Ascending aorta (tissue), 2 donors: ENCODE results near the gene BET1L. TPM values are rescaled to one million over a fixed set of nuclear protein-coding genes. Genes with fewer than 3 reads are reported as not detected.
A peak's percentile ranks its signal among the peaks of the same experiment; 100 is the strongest.

Experiments used
- DNase-seq, 2 donors: peaks; one replicate each; pipeline ENCODE4 v3.0.0-alpha.2; 2019; ENCODE audit warnings: low spot score in 2 of 2
- H3K27ac ChIP-seq, 2 donors: fragments of 200-600 bp; sonication (generic); one replicate each; pipeline ENCODE4 v1.5.1; 2016 to 2017; ENCODE audit warnings: mild to moderate bottlenecking in 1 of 2
- H3K27me3 ChIP-seq: fragments of 200-600 bp; sonication (generic); one replicate; pipeline ENCODE4 v1.5.1; 2017
- H3K36me3 ChIP-seq, 2 donors: fragments of 200-600 bp; sonication (generic); one replicate each; pipeline ENCODE4 v1.5.1; 2016
- H3K4me1 ChIP-seq, 2 donors: fragments of 200-600 bp; sonication (generic); one replicate each; pipeline ENCODE4 v1.5.1; 2016 to 2017; ENCODE audit warnings: mild to moderate bottlenecking in 1 of 2
- H3K4me3 ChIP-seq, 2 donors: fragments of 200-600 bp; sonication (generic); one replicate each; pipeline ENCODE4 v1.5.1; 2016 to 2017; ENCODE audit warnings: mild to moderate bottlenecking in 1 of 2
- H3K9me3 ChIP-seq, 2 donors: fragments of 200-600 bp; sonication (generic); one replicate each; pipeline ENCODE4 v1.5.1; 2016
- intact Hi-C: fragments of 100-400 bp; cut with DNase I; formaldehyde crosslinking; loops from one replicate; pipeline ENCODE4 v1.15.1; 2023
- total RNA-seq: library from RNA; depleted of rRNA; stranded (reverse); fragments of >200 nt; gene quantifications from one replicate; pipeline ENCODE4 v1.1.0, GENCODE V29; 2016
- TF ChIP-seq, protein P1 (sequence below), 3 experiments: fragments of 200-600 bp in 2 of 3; fragments of 450-650 bp in 1 of 3; sonication (generic) in 2 of 3; IDR thresholded peaks; one replicate each; pipeline ENCODE4 v1.5.1; 2016 to 2019; ENCODE audit warnings: antibody characterized with exemption in 3 of 3, mild to moderate bottlenecking in 1 of 3, moderate library complexity in 1 of 3

The BET1L gene
- total RNA-seq, 1 donor from 2014 or later, result 42.3 TPM

DNA sequence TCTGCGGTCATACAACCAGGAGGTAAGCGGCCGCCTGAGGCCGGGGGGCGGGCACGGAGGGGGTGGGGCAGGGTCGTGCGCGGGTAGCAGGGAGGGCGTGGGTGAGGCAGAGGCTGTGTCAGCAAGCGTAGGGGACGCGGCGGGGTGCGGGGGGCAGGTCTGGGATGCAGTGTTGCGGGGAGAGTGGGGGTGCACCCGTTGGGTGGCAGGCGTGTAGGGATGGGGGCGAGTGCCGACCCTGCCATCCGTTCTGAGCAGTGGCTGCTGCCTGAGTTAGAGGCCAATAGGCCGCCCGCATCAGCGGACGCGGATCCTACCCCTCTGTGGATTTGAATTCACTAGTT, 1.7 kb upstream of the BET1L start:
- TF ChIP-seq, protein P1, sequence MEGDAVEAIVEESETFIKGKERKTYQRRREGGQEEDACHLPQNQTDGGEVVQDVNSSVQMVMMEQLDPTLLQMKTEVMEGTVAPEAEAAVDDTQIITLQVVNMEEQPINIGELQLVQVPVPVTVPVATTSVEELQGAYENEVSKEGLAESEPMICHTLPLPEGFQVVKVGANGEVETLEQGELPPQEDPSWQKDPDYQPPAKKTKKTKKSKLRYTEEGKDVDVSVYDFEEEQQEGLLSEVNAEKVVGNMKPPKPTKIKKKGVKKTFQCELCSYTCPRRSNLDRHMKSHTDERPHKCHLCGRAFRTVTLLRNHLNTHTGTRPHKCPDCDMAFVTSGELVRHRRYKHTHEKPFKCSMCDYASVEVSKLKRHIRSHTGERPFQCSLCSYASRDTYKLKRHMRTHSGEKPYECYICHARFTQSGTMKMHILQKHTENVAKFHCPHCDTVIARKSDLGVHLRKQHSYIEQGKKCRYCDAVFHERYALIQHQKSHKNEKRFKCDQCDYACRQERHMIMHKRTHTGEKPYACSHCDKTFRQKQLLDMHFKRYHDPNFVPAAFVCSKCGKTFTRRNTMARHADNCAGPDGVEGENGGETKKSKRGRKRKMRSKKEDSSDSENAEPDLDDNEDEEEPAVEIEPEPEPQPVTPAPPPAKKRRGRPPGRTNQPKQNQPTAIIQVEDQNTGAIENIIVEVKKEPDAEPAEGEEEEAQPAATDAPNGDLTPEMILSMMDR (IDR thresholded peaks at IDR 0.05), result no peak
- H3K4me1 ChIP-seq, result peaks cover 17 to 44% of the 10 kb centered on the region in 2 donors

GRCh38 chr11:208181-208916, 1.1 kb upstream of the BET1L start:
- H3K36me3 ChIP-seq, result peaks cover 46 to 63% of the 10 kb centered on the region in 2 donors
- TF ChIP-seq, protein P1 (IDR thresholded peaks at IDR 0.05), result no peak
- DNase-seq, result peak; percentile 35 to 92
- H3K27ac ChIP-seq, result peak overlapping the region; percentile 99
- intact Hi-C loops, result loop anchor here (5.0 kb wide), 2 partner anchors 99 to 244 kb away; partner anchors contain the start of genes IFITM2 and PTDSS2
- H3K27me3 ChIP-seq, result no peaks in the 10 kb centered on the region
- H3K9me3 ChIP-seq, result no peaks in the 10 kb centered on the region
- H3K4me1 ChIP-seq, result peaks cover 17 to 47% of the 10 kb centered on the region in 2 donors
- H3K4me3 ChIP-seq, result peak overlapping the region; percentile 88 to 99

More for the DNA sequence above, 1.7 kb upstream of the BET1L start:
- intact Hi-C loops, result loop anchor here (5.0 kb wide), 2 partner anchors 98 to 243 kb away; partner anchors contain the start of genes IFITM2 and PTDSS2
- Histone ChIP-seq H3K27ac (peak overlapping the region; percentile 99), H3K9me3 (no peaks in the 10 kb centered on the region), H3K27me3 (no peaks in the 10 kb centered on the region), H3K4me3 (peak overlapping the region; percentile 88 to 99), H3K36me3 (peaks cover 52 to 63% of the 10 kb centered on the region in 2 donors)
- DNase-seq, result peak in 1 of 2 donors; percentile 70

- DNase-seq, result peak in 1 of 2 donors; percentile 83
- Histone ChIP-seq H3K27ac (peak overlapping the region; percentile 99), H3K4me3 (peak overlapping the region; percentile 88 to 99), H3K27me3 (no peaks in the 10 kb centered on the region), H3K36me3 (peaks cover 41 to 61% of the 10 kb centered on the region in 2 donors), H3K4me1 (peaks cover 17 to 47% of the 10 kb centered on the region in 2 donors), H3K9me3 (no peaks in the 10 kb centered on the region)
- intact Hi-C loops, result loop anchor here (1.0 to 5.0 kb wide), 5 partner anchors 28 to 298 kb away; partner anchors contain the start of genes IFITM2, PSMD13, PTDSS2 and SIRT3
- TF ChIP-seq, protein P1 (IDR thresholded peaks at IDR 0.05), result no peak
Observed at GRCh38 chr11:207863-208180, 623 bp upstream of the BET1L start.

DNA sequence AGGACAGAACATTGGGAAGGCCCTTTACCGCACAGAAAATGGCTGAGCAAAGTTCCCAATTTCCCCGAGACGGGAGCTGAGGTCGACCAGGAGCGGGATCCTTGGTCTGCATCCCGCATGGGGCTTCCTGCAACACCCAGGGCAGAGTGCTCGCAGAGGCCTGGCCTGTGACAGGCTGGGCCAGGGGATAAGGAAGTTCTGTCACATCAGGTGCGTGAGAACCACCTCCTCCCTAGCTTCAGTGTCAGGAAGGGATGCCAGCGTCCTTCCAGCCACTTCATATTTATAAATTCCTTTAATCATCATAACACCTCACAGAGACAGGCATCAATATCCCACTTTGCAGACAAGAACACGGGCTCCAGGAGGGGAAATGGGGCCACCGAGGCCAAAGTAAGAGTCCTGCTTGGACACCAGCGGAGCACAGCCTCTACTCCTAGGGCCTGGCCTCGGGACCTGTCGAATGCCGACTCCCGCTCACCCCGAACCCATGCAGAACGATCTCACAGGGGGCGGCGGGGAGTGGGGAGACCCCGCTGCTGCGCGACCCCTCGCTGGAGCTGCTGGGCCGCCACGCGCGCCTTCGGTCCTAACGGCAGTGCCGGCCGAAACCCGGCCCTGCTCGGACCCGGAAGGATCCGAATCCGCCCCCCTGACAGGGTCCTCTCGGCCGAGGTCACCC, 532 bp downstream of the BET1L start:
- H3K4me1 ChIP-seq, result peaks cover 17 to 47% of the 10 kb centered on the region in 2 donors
- no peaks in the 10 kb centered on the region for H3K27me3 ChIP-seq
- no peaks in the 10 kb centered on the region for H3K9me3 ChIP-seq
- TF ChIP-seq, protein P1 (IDR thresholded peaks at IDR 0.05), result no peak
- peak in 1 of 2 donors; percentile 70 for DNase-seq
- peak overlapping the region; percentile 99 for H3K27ac ChIP-seq
- peaks cover 29 to 55% of the 10 kb centered on the region in 2 donors for H3K36me3 ChIP-seq
- intact Hi-C loops, result loop anchor here (1.0 to 5.0 kb wide), 5 partner anchors 30 to 300 kb away; partner anchors contain the start of genes IFITM2, PSMD13, PTDSS2 and SIRT3
- H3K4me3 ChIP-seq, result peak overlapping the region; percentile 88 to 99

DNA sequence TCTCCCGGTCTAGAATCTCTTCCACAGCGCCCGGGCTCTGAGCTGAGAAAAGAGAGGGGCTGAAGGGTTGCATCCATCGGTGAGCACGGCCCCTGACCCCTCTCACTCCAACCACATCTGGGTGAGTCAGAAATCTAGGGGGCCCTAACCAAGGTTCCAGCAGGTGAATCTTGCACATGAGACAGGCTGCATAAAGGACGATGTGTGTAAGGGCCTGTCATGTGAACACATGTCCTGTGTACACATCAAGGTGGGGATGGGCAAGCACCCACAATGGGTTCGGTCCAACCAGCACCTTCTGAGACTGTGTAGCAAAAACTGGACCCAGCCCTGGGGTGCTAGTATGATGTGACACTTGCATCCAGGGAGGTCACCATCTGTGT, 1.2 kb downstream of the BET1L start:
- H3K9me3 ChIP-seq, result no peaks in the 10 kb centered on the region
- H3K4me1 ChIP-seq, result peaks cover 17 to 44% of the 10 kb centered on the region in 2 donors
- no peaks in the 10 kb centered on the region for H3K27me3 ChIP-seq
- TF ChIP-seq, protein P1 (IDR thresholded peaks at IDR 0.05), result no peak
- peak in 1 of 2 donors; percentile 60 for DNase-seq
- H3K27ac ChIP-seq, result peak overlapping the region in 1 of 2 donors; percentile 99
- H3K4me3 ChIP-seq, result peak overlapping the region; percentile 88 to 99
- H3K36me3 ChIP-seq, result peaks cover 23 to 52% of the 10 kb centered on the region in 2 donors
- intact Hi-C loops, result loop anchor here (2.0 to 5.0 kb wide), 3 partner anchors 101 to 246 kb away; partner anchors contain the start of genes IFITM2 and PTDSS2
